NK-92 (cell line): ENCODE measurements around the gene RNF217.

Source experiments
- DNase-seq: peaks from one replicate; lab custom pipeline; 2025; ENCODE audit not compliant: unreplicated experiment; lab: John Stamatoyannopoulos, UW

Gene RNF217

DNA sequence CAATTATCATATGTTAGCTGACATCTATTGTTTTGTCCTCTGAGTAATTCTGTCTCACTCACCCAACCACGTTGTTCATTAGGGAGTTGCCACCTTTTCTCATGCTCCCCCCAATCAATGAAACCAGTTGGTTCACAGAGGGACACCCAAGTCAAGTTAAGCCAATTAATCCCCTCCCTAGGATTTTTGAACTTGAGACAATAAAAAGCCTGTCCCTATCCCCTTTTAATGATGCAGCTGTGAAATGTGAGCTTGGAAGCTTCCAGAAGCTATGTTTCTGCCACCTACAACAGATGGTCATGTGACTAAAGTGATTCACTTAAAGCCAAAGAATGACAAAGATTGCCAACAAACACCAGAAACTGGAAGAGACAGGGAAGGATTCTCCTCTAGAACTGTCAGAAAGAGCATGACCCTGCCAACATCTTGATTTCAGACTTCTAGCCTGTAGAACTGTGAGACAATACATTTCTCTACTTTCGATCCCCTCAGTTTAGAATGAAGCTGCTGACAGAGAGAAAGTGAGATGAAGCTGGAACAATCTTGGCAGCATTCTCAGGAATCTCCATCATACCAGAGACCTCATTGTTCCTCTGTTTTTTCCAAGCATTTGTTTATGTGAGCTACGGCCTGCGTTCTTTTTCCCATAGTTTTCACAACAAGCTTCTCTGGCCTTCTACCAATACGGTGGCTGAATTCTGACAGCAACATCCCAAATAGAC, 133.5 kb downstream of the RNF217 start:
- DNase-seq, result no peak

- DNase-seq, result no peak
Measured at GRCh38 chr6:125097186-125097585, 134.9 kb downstream of the RNF217 start.

GRCh38 chr6:125098253-125098652, 136.0 kb downstream of the RNF217 start:
- DNase-seq, result no peak

DNA sequence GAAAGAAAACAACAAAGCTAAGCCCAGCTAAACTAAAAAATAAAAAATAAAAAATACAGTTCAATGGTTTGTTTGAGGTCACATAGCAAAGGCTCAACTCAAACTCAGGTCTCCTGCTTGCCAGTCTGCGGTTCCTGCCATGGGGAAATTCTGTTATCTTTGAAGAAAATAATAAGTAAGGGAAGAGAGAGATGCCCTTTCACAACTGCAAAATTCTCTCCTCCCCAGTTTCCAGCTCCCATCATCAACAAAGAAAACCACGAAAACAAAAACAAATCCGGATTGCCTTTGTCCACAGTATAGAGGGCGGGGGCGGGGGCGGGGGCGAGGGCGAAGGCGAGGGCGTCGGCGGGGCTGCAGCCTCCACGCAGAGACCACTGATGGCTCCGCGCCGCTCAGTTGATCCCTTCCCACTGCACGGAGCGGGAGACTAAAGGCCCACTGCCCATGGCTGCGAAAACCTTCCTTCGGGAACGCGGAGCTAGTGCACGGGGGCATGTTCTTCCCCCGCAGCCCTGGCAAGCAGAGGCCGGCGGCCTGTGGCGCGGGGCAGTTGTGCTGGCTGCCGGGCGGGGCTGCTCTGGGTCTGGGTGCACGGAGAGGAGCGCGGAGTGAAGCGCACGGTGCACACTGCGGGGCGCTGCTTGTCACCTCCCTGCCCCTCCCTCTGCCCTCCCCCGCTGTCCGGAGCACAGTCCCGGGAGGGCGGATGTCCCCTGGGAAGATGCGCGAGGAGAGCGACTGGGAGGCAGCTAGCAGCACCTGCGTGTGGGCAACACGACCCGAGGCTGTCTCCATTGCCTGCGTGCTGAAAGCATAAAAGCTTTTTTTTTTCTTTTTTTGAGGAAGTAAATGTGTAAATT, 137.2 kb downstream of the RNF217 start:
- DNase-seq, result no peak

DNA sequence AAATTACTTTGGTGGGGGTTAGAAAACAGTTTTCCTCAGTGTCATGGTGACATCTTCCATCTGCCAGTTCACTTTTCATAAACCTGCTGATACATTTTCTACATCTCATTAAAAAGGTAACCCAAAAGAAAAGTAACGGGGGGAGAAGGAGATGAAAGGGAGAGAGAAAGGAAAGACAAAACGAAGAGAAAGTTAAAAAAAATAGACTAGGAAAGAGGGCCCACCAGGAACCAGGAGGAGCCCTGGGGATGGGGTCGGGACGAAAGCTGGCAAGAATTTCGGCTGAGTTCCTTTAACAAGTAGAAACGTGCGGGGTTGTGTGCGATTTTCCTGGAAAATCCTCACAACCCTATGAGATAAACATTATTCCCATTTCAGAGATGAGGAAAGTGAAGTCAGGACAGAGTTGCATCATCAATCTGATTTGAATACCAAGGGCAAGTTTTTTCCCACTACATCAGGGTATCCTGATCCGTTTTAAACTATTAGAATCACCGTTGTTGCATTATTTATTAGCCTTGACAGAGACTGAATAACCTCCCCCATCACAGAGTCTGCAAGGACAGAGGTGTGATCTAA, 137.9 kb downstream of the RNF217 start:
- DNase-seq, result no peak

DNA sequence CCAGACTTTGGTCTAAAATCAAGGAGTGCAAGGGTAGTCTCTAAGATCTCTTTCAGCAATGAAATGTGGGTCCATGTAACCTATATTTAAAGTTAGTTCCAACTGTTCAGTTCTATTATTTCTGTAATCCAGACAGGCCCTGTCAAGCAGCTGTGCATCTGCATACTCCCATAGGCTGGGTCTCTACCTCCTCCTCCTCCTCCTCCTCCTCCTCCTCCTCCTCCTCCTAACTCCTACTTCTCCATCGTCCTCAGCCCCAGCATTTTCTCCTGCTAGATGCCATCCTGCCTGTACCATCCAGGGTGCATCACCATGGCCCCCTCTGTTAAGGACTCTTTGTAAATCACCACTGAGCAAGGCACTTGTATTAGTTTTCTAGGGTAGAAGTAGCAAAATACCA, 138.9 kb downstream of the RNF217 start:
- no peak for DNase-seq

DNA sequence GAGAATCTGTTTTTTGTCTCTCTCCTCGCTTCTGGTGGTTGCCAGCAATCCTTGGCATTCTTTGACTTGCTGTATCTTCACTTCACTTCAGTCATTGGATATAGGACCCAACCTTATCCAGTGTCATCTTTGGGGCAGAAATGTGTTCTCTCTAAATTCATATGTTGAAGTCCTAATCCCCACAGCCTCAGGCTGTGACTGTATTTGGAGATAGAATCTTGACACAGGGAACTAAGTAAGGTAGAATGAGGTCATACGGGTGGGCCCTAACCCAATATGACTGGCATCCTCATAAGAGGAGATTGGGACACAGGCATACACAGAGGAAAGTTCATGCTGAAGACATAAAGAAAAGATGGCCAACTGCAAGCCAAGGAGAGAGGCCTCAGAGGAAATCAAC, 139.4 kb downstream of the RNF217 start:
- no peak for DNase-seq

DNA sequence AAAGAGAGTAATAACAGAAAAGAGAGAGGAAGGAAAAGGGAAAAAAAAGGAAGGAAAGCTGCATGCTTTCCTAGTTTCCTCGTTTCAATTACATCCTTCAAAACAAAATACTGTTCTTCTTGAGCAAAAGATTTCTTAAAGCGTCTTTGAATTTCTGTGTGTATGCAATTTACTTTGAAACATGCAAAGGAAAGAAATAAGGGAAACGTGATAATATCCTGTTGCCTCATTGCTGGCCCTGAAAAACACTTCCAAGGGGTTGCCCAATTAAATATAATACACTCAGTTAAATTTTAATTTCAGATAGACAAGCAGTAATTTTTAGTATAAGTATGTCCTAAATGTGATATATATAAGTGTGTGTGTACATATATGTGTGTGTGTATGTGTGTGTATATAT, 140.2 kb downstream of the RNF217 start:
- DNase-seq, result no peak

GRCh38 chr6:125102891-125103290, 140.7 kb downstream of the RNF217 start:
- DNase-seq, result no peak

GRCh38 chr6:125104425-125104824, 142.2 kb downstream of the RNF217 start:
- DNase-seq, result no peak

DNA sequence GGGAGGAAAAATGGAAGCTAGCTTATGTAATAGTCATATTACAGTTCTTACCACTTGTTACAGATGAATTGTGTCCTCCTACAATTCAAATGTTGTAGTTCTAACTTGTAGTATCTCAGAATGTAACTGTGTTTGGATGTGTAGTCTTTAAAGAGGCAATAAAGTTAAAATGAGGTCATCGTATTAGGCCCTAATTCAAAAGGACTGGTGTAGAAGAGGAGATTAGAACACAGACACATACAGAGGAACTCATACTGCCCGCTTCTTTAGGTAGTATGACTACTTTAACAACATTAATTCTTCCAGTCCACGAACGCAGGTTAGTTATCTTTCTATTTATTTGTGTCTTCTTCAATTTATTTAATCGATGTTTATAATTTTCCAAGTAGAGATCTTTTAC, 144.8 kb downstream of the RNF217 start:
- DNase-seq, result no peak

GRCh38 chr6:125107896-125108295, 145.7 kb downstream of the RNF217 start:
- no peak for DNase-seq

GRCh38 chr6:125110056-125110455, 147.8 kb downstream of the RNF217 start:
- DNase-seq, result no peak

DNA sequence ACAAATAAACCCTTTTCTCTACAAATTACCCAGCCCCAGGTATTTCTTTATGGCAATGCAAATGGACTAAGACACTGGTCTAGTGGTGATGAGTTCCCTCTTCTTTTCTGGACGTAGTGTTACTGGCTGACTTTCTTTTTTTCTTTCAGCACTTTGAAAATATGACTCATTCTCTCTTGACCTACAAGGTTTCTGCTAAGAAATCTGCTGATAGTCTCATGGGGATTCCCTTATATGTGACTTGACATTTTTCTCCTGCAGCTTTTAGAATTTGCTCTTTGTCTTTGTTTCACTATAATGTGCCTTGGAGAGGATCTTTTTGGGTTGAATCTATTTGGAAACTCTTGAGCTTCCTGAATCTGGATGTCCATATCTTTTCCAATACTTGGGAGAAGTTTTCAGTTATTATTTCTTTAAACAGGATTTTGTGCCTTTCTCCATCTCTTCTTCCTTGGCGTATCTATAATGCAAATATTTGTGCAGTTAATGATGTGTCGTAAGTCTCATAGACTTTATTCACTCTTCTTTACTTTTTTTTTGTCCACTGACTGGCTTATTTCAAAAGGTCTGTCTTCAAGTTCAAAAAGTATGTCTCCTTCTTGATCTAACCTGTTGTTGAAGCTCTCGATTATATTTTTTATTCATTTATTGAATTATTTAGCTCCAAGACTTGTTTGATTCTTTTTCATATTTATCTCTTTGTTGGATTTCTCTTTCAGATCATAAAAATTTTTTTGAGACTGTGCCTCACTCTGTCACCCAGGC, 149.2 kb downstream of the RNF217 start:
- no peak for DNase-seq

DNA sequence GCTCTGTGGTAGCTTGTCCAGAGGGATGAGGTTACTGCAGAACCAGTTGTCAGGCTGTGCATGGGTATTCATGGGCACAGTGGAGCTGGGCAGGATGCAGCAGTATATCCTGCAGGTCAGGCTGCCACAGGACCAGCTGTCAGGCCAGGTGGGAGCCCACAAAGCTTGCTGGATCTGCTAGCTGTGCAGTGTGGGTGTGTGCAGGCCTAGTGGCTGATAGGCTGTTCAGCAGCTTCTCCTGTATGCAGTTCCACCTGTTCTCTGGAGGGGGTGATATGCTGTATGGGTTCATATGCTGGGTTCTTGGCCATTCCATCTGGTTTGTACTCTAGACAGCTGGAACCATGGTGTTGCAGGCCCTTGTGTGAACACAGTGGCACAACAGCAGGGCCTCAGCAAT, 150.7 kb downstream of the RNF217 start:
- no peak for DNase-seq

GRCh38 chr6:125114248-125114858, 152.1 kb downstream of the RNF217 start:
- no peak for DNase-seq

GRCh38 chr6:125116170-125116569, 153.9 kb downstream of the RNF217 start:
- no peak for DNase-seq

DNA sequence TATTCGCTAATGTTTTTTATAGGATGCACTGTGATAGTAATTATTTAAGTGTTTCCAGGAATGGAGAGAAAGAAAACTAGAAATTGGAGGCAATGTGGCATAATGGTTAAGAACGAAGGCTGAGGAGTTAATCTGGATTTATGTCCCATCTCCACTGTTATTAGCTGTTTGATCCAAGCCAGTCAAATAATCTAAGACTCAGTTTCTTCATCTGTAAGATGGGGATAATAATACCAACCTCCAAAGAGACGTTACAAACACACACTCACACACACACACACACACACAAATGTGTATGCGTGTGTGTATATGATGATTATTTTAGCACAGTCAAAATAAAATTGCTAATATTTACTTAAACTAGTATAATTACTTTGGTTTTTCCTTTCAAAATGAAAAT, 154.5 kb downstream of the RNF217 start:
- DNase-seq, result no peak

- no peak for DNase-seq
Measured at GRCh38 chr6:125117818-125118217, 155.6 kb downstream of the RNF217 start.

- DNase-seq, result no peak
Measured at GRCh38 chr6:125120054-125120590, 157.9 kb downstream of the RNF217 start.

- no peak for DNase-seq
Measured at GRCh38 chr6:125121894-125122293, 159.7 kb downstream of the RNF217 start.
